K562 (cell line): ENCODE data around the gene CNTN2. TPM values are rescaled to one million over a fixed set of nuclear protein-coding genes. Genes with fewer than 3 reads are reported as not detected.

Source experiments
- AFF4 ChIP-seq: sonication (generic); formaldehyde crosslinking; IDR thresholded peaks from 2 replicates; pipeline ENCODE4 v1.8.0; 2023; ENCODE audit warnings: mild to moderate bottlenecking, missing genetic modification reagents
- CBFB ChIP-seq: sonication (generic); formaldehyde crosslinking; IDR thresholded peaks from 2 replicates; pipeline ENCODE4 v1.4.0; 2020; ENCODE audit warnings: mild to moderate bottlenecking, missing genetic modification reagents
- CBX2 ChIP-seq: fragments of 200-600 bp; sonication (generic); IDR thresholded peaks from one replicate; pipeline ENCODE4 v1.6.1; 2012; ENCODE audit warnings: mild to moderate bottlenecking, low read length, inconsistent platforms; ENCODE audit not compliant: insufficient read depth, poor library complexity, severe bottlenecking
- DPF2 ChIP-seq: fragments of 450-650 bp; IDR thresholded peaks from 2 replicates; pipeline ENCODE4 v1.6.1; 2016
- FOXM1 ChIP-seq, 2 experiments: fragments of 450-650 bp in 1 of 2; sonication (generic) in 1 of 2; formaldehyde crosslinking in 1 of 2; IDR thresholded peaks; 2 replicates each; pipeline versions ENCODE4 v1.6.1 to v1.9.0; 2017 to 2022; ENCODE audit warnings: low read depth in 2 of 2, mild to moderate bottlenecking in 2 of 2, missing genetic modification reagents in 1 of 2, moderate library complexity in 1 of 2
- KLF13 ChIP-seq: fragments of 450-650 bp; IDR thresholded peaks from 2 replicates; pipeline ENCODE4 v1.6.1; 2016; ENCODE audit warnings: missing genetic modification characterization, low read depth, mild to moderate bottlenecking, missing compliant biosample characterization, moderate library complexity, borderline replicate concordance
- MYNN ChIP-seq, 2 experiments: sonication (generic); formaldehyde crosslinking in 1 of 2; IDR thresholded peaks; 2 replicates each; pipeline versions ENCODE4 v1.5.0 to v1.6.1; 2016 to 2020; ENCODE audit warnings: antibody characterized with exemption in 1 of 2, missing genetic modification reagents in 1 of 2
- NFE2L1 ChIP-seq: fragments of 450-650 bp; IDR thresholded peaks from 2 replicates; pipeline ENCODE4 v1.6.1; 2016; ENCODE audit warnings: missing genetic modification characterization, low read depth, mild to moderate bottlenecking, missing compliant biosample characterization, moderate library complexity, borderline replicate concordance
- RHOXF2B ChIP-seq: fragments of 250-450 bp; sonication (Bioruptor Pico); conservative IDR thresholded peaks from 2 replicates; pipeline ENCODE4 v1.5.1; 2021
- SMARCB1 ChIP-seq: IDR thresholded peaks from 2 replicates; pipeline ENCODE4 v1.6.1; 2011; ENCODE audit warnings: improper control_type of control experiment, low read depth; ENCODE audit not compliant: insufficient read length
- TCF7 ChIP-seq: sonication (generic); IDR thresholded peaks from 2 replicates; pipeline ENCODE4 v1.6.1; 2016; ENCODE audit warnings: antibody characterized with exemption, borderline replicate concordance
- TCF7L2 ChIP-seq: fragments of 150-350 bp; IDR thresholded peaks from 2 replicates; pipeline ENCODE4 v1.6.1; 2016; ENCODE audit warnings: low read depth, mild to moderate bottlenecking, low read length, moderate library complexity
- ZNF121 ChIP-seq: sonication (generic); formaldehyde crosslinking; conservative IDR thresholded peaks from 2 replicates; pipeline ENCODE4 v1.8.0; 2022; ENCODE audit warnings: missing genetic modification reagents
- ZNF143 ChIP-seq: sonication (generic); formaldehyde crosslinking; IDR thresholded peaks from 2 replicates; pipeline ENCODE4 v1.9.0; 2022; ENCODE audit warnings: mild to moderate bottlenecking, missing genetic modification reagents
- ZNF707 ChIP-seq: fragments of 250-450 bp; sonication (Bioruptor Pico); conservative IDR thresholded peaks from 2 replicates; pipeline ENCODE4 v1.8.0; 2022; ENCODE audit warnings: inconsistent platforms, mild to moderate bottlenecking, moderate library complexity
- polyA plus RNA-seq, 8 experiments: library from polyadenylated mRNA; depleted of rRNA in 4 of 8; stranded (reverse) in 5 of 8; unstranded in 3 of 8; fragments of >200 nt; fragmentation: Nextera tagmentation in 2 of 8; fragmentation: Illumina TruSeq in 1 of 8; extraction: Ambion mirVana in 2 of 8; extraction: Trizol in 1 of 8; gene quantifications; 2 replicates each; pipeline versions ENCODE4 v1.2.1 to v1.2.3, GENCODE V29; 2011 to 2014; ENCODE audit warnings: inconsistent platforms in 1 of 8, missing spikeins in 1 of 8
- total RNA-seq, 7 experiments: library from RNA; depleted of rRNA in 6 of 7; stranded (reverse); fragments of >200 nt in 6 of 7; fragmentation: Illumina TruSeq in 2 of 7; extraction: Trizol in 2 of 7; gene quantifications; 2 replicates each; pipeline versions ENCODE4 v1.2.1 to v1.2.3, GENCODE V29; 2011 to 2021; ENCODE audit warnings: low replicate concordance in 1 of 7
- TF ChIP-seq, protein P1 (sequence below): sonication (generic); formaldehyde crosslinking; IDR thresholded peaks from 2 replicates; pipeline ENCODE4 v1.8.0; 2022; ENCODE audit warnings: mild to moderate bottlenecking, missing genetic modification reagents
- TF ChIP-seq, protein P2 (sequence below): fragments of 450-650 bp; IDR thresholded peaks from 2 replicates; pipeline ENCODE4 v1.6.1; 2016; ENCODE audit warnings: low read depth, mild to moderate bottlenecking, moderate library complexity
- TF ChIP-seq, protein P3 (sequence below): IDR thresholded peaks from 2 replicates; pipeline ENCODE4 v1.6.1; 2011; ENCODE audit not compliant: insufficient read length; ENCODE audit errors: extremely low read depth

Gene CNTN2
- total and polyA plus RNA-seq, 9 of the 15 experiments (the other 6 are each of a cell fraction or from before 2014, with no cell fraction given) = not detected

DNA sequence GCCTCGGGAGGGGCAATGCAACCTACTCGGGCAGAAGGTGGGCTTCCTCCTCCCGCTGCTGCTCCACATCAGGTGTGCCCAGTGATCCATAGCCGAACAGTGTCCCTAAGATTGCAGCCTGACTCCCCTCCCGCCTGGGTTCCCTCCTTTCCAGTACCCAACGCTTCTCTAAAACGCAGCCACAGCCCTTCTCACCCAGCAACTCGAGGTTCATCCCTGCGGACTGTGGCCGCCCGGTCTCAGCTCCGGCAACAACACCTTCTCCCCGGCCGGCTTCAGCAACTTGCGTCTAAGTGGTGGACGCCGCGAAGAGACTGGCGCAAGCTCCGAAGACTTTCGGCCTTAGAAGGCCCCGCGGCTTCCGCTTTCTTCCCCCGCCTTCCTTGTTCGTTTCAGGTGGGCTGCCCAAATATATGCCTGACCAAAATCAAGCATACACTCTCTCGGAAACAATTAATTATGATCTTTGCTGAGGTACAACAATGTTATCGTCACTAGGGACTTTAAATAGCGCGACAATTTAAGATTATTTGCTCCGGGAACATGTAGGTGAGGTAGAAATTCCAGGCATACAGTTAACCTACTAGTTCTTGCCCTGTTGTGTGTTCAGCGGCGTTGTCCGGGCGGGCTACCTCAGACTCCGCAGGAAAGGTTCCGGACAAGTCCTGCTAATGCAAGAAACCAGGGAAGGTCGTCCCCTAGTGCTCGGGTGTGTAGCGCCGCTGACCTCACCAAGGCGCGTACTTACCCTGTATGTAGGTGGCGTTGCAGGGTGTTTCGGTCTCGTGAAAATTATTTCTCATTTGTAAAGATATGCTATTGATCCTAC, 78.9 kb downstream of the CNTN2 start, which contains the start of gene RBBP5 (continued):
- TF ChIP-seq, protein P1, sequence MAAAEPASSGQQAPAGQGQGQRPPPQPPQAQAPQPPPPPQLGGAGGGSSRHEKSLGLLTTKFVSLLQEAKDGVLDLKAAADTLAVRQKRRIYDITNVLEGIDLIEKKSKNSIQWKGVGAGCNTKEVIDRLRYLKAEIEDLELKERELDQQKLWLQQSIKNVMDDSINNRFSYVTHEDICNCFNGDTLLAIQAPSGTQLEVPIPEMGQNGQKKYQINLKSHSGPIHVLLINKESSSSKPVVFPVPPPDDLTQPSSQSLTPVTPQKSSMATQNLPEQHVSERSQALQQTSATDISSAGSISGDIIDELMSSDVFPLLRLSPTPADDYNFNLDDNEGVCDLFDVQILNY (CRISPR knock-in tag) = peak; percentile 92; the same call in 1 of the 2 replicates
- TF ChIP-seq FOXM1 (IDR thresholded peaks at IDR 0.05; ENCODE audit: low read depth) (peak; percentile 92), FOXM1 (CRISPR knock-in tag; IDR thresholded peaks at IDR 0.05; ENCODE audit: low read depth) (no peak), AFF4 (CRISPR knock-in tag) (peak; percentile 98), MYNN (IDR thresholded peaks at IDR 0.05) (0 out of 2 replicates have a peak, but pooled peaks have one; percentile 55), MYNN (CRISPR knock-in tag; IDR thresholded peaks at IDR 0.05) (no peak), ZNF143 (peak; percentile 65; the same call in 1 of the 2 replicates), DPF2 (peak; percentile 86), SMARCB1 (no peak), TCF7L2 (no peak; the same call in 1 of the 2 replicates), CBFB (CRISPR knock-in tag) (peak; percentile 42; the same call in 1 of the 2 replicates), ZNF121 (no peak), KLF13 (tag) (peak; percentile 97), TCF7 (peak; percentile 83; the same call in 1 of the 2 replicates), RHOXF2B (CRISPR knock-in tag) (peak; percentile 77; the same call in 1 of the 2 replicates), NFE2L1 (tag) (no peak), ZNF707 (no peak), CBX2 (no peak)
- TF ChIP-seq, protein P2, sequence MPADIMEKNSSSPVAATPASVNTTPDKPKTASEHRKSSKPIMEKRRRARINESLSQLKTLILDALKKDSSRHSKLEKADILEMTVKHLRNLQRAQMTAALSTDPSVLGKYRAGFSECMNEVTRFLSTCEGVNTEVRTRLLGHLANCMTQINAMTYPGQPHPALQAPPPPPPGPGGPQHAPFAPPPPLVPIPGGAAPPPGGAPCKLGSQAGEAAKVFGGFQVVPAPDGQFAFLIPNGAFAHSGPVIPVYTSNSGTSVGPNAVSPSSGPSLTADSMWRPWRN = no peak
- TF ChIP-seq, protein P3, sequence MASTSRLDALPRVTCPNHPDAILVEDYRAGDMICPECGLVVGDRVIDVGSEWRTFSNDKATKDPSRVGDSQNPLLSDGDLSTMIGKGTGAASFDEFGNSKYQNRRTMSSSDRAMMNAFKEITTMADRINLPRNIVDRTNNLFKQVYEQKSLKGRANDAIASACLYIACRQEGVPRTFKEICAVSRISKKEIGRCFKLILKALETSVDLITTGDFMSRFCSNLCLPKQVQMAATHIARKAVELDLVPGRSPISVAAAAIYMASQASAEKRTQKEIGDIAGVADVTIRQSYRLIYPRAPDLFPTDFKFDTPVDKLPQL = no peak
